Measurements from ENCODE around the gene PRR7.

DNA sequence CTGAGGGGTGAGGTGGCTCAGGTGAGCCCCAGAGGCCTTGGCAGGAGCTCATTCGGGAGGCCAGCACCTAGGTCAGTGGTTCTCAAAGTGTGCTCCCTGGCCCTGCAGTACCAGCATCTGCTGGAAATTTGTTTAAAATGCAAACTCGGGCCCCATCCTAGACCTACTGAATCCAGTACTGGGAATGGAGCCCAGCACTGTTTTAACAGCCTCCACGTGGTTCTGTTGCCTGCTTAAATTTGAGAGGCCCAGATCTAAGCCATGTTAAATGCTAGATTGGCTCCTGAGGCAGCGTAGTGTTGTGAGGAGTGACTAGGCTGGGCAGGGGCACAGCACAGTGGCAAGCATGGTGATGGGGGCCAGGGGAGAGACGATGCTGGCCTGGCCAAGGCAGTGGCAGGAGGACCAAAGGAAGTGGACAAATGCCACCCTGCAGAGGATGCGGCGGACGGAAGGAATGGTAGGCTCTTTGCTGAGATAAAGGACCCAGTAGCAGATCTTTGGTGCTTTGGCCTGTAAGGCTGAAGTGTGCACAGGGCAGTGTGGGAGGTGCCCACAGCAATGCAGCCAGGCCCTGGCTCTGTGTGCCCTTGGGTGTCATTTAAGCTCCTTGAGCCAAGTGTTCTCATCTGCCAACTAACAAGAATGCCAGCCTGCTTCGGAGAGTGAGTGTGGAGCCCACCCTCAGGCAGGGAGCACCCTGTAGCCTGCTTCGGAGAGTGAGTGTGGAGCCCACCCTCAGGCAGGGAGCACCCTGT lies 4.2 kb downstream of the PRR7 start:
- TF ChIP-seq POLR2A (IDR thresholded peaks at IDR 0.05; ENCODE audit: low read length) (no peak), GATA1 (IDR thresholded peaks at IDR 0.05; ENCODE audit: low read depth, low read length) (no peak)

Data from erythroblast (primary cell).